PFSK-1 (cell line): ENCODE measurements around the gene NDP.

Experiments
- FOXP2 ChIP-seq: optimal IDR thresholded peaks from 2 replicates; pipeline ENCODE3; 2011; ENCODE audit warnings: borderline replicate concordance, control low read depth, inconsistent platforms; ENCODE audit not compliant: insufficient read depth; ENCODE audit errors: extremely low read length, extremely low read depth
- POLR2AphosphoS5 ChIP-seq: IDR thresholded peaks from 2 replicates; pipeline ENCODE4 v1.6.1; 2012; ENCODE audit warnings: low read depth, mild to moderate bottlenecking, control low read depth, low read length, moderate library complexity
- REST ChIP-seq, 2 experiments: IDR thresholded peaks; 2 replicates each; pipeline versions ENCODE4 v1.6.1 to v1.8.0; 2011 to 2012; ENCODE audit warnings: low read depth in 2 of 2, low read length in 2 of 2, control low read depth in 1 of 2, inconsistent platforms in 1 of 2, mild to moderate bottlenecking in 1 of 2, moderate library complexity in 1 of 2; ENCODE audit not compliant: insufficient read depth in 1 of 2
- SIN3A ChIP-seq: IDR thresholded peaks from 2 replicates; pipeline ENCODE4 v1.6.1; 2012; ENCODE audit warnings: mild to moderate bottlenecking, low read length, moderate library complexity, borderline replicate concordance; ENCODE audit not compliant: insufficient read depth
- TAF1 ChIP-seq: IDR thresholded peaks from 2 replicates; pipeline ENCODE4 v1.6.1; 2012; ENCODE audit warnings: low read length, control low read depth, borderline replicate concordance; ENCODE audit not compliant: insufficient read depth

- TF ChIP-seq POLR2AphosphoS5 (no peak), SIN3A (no peak), REST (IDR thresholded peaks at IDR 0.05; ENCODE audit: insufficient read depth in 1 of 2, low read depth in 2 of 2, low read length in 2 of 2) (no peak), TAF1 (no peak), FOXP2 (no peak)
Observed at GRCh38 chrX:43963726-43964125, 9.5 kb downstream of the NDP start.
